ENCODE results near the gene SLC16A6. TPM values are rescaled to one million over a fixed set of nuclear protein-coding genes. Genes with fewer than 3 reads are reported as not detected.
A peak's percentile ranks its signal among the peaks of the same experiment; 100 is the strongest.
"Not testable (repeated sequence)": the region's sequence is repeated elsewhere in the genome, so short reads cannot be mapped to it uniquely, and the experiment has no call there.

Gene SLC16A6, protein sequence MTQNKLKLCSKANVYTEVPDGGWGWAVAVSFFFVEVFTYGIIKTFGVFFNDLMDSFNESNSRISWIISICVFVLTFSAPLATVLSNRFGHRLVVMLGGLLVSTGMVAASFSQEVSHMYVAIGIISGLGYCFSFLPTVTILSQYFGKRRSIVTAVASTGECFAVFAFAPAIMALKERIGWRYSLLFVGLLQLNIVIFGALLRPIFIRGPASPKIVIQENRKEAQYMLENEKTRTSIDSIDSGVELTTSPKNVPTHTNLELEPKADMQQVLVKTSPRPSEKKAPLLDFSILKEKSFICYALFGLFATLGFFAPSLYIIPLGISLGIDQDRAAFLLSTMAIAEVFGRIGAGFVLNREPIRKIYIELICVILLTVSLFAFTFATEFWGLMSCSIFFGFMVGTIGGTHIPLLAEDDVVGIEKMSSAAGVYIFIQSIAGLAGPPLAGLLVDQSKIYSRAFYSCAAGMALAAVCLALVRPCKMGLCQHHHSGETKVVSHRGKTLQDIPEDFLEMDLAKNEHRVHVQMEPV
- total RNA-seq (2014; rRNA removed; shearing (Covaris generic)) = 707 and 748 TPM in 2 replicates
- polyA plus RNA-seq (2015; cell fraction: cytosol; rRNA removed) = 399 and 508 TPM in 2 replicates
- 214 and 238 TPM in 2 replicates for polyA plus RNA-seq (2015; cell fraction: nucleus; rRNA removed)

DNA sequence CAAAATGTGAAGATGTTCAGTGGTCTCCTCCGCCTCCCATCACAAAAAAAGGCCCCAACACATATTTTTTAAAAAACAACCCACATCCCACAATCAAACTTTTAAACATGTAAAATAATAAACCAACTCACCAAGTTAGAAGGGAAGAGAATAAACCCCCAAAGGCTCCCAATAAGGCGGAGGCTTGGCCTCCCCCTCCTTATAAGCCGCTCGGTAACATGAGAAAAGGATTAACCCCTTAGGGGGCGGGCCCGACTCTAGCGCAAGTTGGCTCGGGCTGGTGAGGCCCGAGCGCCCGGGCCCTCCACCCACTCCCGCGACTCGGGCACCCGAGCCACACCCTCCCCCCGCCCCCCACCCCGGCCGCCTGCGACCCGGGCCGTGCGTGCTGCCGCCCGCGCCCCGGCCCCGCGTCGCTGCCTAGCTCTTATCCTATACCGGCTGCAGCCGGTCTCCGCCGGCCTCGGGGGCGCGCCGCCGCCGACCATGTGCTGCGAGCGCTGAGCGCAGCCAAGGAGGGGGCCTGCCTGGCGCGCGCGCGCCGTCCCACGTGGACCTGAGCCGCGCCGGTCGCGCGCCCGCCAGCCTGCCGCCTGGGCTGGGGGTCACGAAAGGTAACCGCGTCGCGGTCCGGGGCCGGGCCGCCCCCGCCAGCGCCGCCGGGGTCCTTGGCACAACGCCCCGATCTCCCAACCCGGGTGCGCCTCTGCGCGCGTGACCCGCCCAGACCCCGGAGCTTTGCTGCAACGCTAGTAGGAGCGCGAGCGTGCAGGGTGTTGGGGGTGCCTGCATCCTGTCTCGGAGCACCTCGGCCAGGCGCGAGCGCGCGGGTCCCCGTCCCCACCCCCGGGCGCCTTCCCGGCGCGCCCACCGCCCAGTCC, at the start of gene SLC16A6, which contains the start of gene ARSG:
Gene SLC16A6, minus strand, starts transcription at position 173 of the 881 bp plus-strand sequence. CDS start 12,807 bp downstream, outside the sequence.
Gene ARSG, plus strand, starts transcription at position 541 of the 881 bp plus-strand sequence. CDS start 15,999 bp downstream, outside the sequence.
- in situ Hi-C loops (cut with HindIII; ENCODE audit: low pct_unique_long_range_greater_than_20kb, low sequenced_read_pairs) = no loop called here

DNA sequence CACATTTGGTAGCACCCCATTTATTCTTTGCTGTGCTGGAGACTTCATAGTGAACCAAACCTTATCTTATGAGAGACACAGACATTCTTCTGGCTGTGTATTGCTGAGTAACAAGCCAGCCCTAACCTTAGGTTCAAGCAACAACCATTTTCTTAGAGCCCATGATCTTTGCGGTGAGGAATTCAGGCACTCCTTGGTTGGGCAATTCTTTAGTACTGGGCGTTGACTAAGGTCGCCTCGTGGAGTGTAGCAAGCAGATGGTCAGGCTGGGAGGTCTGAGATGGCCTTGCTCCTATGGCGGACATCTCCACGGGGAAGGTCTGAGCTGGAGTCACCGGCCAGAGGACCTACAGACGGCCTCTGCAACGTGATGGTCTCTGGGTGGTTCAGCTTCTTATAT, 43.5 kb upstream of the SLC16A6 start:
- no peak for DNase-seq (ENCODE audit: low read depth, low spot score)

More for the DNA sequence above, at the start of gene SLC16A6, which contains the start of gene ARSG:
- DNase-seq (ENCODE audit: low read depth, low spot score) = peak; percentile 98

DNA sequence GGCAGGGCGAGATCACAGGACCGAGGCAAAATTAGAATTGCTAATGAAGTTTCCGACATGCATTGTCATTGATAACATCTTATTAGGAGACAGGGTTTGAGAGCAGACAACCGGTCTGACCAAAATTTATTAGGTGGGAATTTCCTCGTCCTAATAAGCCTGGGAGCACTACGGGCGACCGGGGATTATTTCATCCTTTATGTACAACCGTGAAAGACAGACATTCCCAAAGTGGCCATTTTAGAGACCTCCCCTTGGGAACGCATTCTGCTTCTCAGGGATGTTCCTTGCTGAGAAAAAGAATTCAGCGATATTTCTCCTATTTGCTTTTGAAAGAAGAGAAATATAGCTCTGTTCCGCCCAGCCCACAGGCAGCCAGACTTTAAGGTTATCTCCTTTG, 41.0 kb upstream of the SLC16A6 start:
- DNase-seq (ENCODE audit: low read depth, low spot score); in situ Hi-C loops (cut with HindIII; ENCODE audit: low pct_unique_long_range_greater_than_20kb, low sequenced_read_pairs): not testable (repeated sequence)

More for the DNA sequence above, 43.5 kb upstream of the SLC16A6 start:
- in situ Hi-C loops (cut with HindIII; ENCODE audit: low pct_unique_long_range_greater_than_20kb, low sequenced_read_pairs) = no loop called here

DNA sequence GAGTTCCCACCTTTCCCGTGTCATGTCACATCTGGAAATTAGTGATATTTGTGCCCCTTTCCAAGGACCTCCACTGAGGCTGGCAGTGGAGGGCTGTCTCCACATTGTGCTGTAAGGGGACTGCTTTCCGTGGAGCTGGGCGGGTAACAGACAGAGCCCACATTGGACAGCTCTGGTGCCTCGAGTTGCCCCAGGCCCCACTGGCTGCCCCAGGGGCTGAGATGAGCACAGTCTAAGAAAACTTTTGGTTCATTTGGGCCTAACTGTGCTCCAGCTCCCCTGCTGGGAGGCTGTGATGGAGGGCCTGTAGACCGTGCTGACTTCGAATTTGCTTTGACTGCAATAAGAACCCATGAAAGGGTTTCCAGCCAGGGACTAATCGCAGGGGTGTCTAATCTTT, 38.4 kb upstream of the SLC16A6 start:
- DNase-seq (ENCODE audit: low read depth, low spot score) = no peak
- in situ Hi-C loops (cut with HindIII; ENCODE audit: low pct_unique_long_range_greater_than_20kb, low sequenced_read_pairs) = no loop called here

DNA sequence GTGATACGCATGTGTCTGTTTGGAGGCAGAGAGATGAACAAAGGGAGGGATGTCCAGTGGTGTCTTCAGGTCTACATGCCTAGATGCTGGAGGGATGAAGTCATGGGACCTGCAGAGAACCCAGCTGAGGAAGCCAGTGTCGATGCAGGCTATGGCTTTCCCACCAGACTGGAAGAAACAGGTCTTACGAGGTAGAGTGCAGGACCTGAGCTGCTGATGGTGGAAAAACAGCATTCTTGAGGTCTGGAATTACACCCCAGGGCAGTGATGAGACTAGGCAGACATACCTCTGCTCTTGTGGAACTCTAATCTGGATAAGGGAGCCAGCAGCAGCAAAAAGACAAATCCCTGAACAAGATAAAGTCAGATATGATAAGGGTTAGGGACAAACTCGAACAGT, 37.7 kb upstream of the SLC16A6 start:
- DNase-seq (ENCODE audit: low read depth, low spot score) = no peak
- in situ Hi-C loops (cut with HindIII; ENCODE audit: low pct_unique_long_range_greater_than_20kb, low sequenced_read_pairs) = no loop called here

DNA sequence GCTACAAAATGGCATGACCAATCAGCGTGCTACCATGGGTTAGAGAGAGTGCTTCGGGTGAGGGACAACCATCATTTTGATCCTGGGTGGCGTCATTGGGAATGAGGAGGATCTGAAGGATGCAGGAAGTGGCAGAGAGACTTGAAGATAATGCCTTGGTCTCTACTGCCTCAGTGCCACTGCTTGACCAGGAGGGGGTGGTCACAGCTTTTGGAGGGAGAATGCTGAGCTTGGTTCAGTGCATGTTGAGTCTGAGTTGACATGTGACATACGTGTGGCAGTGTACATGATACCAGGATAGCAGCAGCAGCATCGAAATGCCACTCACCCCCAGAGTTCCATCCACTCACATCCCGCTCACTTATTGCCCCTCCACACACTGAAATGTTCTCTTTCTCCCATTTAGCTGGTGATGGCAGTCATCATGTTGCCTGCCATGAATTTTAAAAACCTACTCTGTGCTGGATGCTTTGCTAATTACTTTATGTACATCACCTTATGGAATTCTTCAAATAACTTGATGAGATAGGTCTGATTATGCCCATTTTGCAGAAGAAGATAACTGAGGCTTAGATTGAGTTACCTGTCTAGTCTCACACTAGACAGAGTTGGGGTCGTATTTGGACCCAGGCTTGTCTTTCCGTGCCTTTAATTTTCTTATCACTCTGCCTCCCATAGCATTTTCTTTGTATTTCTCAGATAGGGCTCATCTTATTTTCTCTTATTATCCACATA, 37.1 kb upstream of the SLC16A6 start:
- peak; percentile 30 for DNase-seq (ENCODE audit: low read depth, low spot score)
- in situ Hi-C loops (cut with HindIII; ENCODE audit: low pct_unique_long_range_greater_than_20kb, low sequenced_read_pairs) = no loop called here

DNA sequence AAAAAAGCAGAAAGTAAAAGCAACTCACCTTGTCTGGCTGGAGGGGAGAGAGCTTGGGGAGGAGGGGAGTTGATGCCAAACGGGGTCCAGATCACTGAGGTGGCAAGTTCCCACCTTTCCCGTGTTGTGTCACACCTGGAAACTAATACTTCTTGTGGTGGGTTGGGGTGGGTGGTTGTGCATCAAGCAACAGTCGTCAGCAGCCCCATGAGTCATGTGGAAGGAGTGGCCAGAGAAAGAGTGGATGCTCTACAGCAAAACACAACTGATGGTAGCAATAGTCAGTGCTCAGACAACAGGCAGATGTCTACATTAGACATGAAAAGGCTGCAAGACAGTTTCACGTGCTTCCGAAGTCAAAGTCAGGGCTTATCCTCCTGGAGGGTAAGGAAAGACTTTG, 35.8 kb upstream of the SLC16A6 start:
- in situ Hi-C loops (cut with HindIII; ENCODE audit: low pct_unique_long_range_greater_than_20kb, low sequenced_read_pairs) = no loop called here
- no peak for DNase-seq (ENCODE audit: low read depth, low spot score)

DNA sequence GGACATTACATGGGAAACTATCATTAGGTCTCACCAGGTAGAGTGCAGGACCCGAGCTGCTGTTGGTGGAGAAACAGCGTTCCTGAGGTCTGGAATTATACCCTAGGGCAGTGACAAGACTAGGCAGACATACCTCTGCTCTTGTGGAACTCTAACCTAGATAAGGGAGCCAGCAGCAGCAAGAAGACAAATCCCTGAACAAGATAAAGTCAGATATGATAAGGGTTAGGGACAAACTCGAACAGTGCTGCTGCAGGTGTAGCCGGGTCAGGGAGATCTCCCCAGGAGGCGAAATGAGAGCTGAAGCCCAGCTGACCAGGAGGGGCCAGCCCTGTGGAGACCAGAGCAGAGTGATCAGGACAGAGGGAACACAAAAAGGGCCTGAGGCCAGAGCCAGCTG, 35.0 kb upstream of the SLC16A6 start:
- in situ Hi-C loops (cut with HindIII; ENCODE audit: low pct_unique_long_range_greater_than_20kb, low sequenced_read_pairs) = no loop called here
- DNase-seq (ENCODE audit: low read depth, low spot score) = no peak

DNA sequence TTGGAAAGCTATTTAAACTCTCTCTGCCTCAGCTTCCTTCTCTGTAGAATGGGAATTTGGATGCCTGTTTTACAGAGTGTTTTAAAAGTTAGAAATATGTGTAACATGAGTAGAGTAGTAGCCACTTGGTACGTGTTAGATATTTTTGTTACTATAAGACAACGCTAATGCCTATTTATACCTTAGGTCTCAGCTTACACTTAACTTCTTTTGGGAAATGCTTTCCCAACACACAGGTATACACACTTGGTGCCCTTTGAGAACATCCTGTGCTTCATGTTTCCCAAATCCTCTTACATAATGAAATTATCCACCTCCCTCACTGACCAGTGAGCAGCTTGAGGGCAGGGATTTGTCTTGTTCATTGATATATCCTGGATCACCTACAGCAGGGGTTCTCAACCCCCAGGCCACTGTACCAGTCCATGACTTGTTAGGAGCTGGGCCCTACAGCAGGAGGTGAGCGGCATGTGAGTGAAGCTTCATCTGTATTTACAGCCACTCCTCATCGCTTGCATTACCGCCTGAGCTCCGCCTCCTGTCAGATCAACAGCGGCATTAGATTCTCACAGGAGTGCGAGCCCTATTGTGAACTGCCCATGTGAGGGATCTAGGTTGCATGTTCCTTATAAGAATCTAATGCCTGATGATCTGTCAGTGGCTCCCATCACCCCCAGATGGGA, 33.9 kb upstream of the SLC16A6 start:
- in situ Hi-C loops (cut with HindIII; ENCODE audit: low pct_unique_long_range_greater_than_20kb, low sequenced_read_pairs) = no loop called here
- no peak for DNase-seq (ENCODE audit: low read depth, low spot score)

DNA sequence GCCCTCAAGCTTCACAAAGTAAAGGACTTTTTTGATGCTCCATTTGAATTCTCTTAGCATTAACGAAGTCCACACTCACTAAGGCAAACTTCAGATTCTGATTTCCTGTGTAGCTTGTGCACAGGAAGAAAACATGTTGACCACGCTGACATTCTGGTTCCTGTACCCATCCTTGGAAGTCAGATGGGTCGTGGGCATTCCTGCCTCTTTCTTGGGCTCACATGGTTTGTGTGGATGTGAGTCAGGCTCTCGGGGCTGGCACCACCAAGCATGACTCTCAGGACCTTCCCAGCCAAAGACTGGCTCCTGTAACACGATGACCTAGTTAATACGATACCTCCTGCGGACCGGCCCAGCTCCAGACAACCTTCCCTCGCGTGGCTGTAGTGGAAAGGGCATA, 33.2 kb upstream of the SLC16A6 start:
- in situ Hi-C loops (cut with HindIII; ENCODE audit: low pct_unique_long_range_greater_than_20kb, low sequenced_read_pairs) = no loop called here
- no peak for DNase-seq (ENCODE audit: low read depth, low spot score)

DNA sequence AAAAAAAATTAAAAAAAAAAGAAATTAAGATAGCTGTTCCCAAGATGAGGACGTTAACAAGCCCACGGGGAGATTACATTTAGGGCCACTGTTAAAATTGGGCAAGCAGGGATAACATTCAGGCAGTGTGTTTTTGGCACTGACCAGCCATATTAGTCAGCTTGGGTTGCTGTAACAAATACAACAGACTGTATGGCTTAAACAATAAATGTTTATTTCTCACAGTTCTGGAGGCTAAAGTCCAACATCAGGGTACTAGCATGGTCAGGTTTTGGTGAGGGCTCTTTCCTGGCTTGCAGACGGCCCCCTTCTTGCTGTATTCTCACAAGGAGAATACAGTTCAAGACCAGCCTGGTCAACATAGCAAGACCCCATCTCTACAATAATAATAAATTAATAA, 31.7 kb upstream of the SLC16A6 start:
- no peak for DNase-seq (ENCODE audit: low read depth, low spot score)
- in situ Hi-C loops (cut with HindIII; ENCODE audit: low pct_unique_long_range_greater_than_20kb, low sequenced_read_pairs) = no loop called here

DNA sequence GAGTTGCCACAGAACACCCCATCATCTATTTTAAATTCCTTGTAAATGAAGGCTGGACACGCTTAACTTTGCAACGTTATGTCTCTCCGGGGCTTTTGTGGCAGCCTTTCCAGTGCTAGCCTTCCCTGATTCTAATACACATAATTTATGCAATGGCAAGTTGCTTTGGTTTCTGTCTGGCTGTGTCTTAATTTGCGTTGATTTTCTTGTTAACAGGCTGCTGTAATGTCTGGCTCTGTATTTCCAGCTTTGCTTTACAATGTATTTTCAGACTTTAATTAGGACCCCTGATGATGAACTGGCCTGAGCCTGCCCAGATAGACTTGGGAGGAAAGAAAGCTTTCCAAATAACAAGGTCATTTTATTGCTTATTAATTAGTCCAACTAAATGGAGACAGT, 30.6 kb upstream of the SLC16A6 start:
- in situ Hi-C loops (cut with HindIII; ENCODE audit: low pct_unique_long_range_greater_than_20kb, low sequenced_read_pairs) = no loop called here
- no peak for DNase-seq (ENCODE audit: low read depth, low spot score)

DNA sequence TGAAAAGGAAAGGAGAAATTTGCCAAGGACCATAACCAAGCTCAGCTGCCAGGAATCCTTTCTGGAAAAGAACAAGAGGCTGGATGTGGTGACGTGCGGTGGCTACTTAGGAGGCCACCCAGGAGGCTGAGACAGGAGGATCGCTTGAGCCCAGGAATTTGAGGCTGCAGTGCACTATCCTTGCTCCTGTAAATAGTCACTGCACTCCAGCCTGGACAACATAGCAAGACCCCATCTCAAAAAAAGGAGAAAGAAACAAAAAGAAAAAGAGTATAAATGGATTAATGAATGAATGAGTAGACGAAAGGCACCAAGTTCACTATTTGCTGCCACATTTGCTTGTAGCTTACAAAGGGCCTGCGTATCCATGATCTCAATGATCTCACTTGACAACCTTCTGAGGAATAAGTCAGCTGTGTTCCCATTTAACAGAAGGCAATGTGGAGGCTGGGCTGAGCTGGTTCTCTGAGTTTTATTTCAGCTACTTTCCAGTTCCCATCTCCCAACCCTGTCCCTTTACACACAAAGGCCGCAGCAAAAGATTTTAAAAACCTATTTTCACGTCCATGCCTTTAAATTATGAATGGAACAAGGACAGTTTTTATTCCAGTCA, 30.1 kb upstream of the SLC16A6 start:
- in situ Hi-C loops (cut with HindIII; ENCODE audit: low pct_unique_long_range_greater_than_20kb, low sequenced_read_pairs) = no loop called here
- DNase-seq (ENCODE audit: low read depth, low spot score) = no peak

DNA sequence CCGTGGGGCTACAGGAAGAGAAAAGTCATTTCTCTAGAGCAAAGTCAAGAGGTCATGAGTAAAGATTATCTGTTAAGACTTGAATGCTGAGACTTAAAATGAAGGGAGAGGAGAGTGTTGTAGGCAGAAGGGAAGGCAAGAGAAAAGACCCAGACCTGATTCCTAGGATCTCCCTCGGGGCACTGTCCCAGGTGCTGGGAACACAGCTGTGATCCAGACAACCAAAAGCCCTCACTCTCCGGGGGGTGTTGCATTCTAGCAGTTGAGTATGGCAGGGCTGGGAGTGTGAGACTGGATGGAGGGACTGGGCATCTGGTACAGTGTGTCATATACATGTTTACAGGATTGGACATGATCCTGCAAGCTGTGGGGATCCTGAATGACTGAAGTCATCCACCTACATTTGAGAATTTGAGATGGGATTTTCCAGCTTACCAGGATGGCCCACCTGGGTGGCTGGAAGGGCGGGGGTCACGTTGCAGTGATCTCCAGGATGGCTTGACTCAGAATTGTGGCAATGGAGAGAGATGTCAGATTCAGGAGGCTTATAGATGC, 29.5 kb upstream of the SLC16A6 start:
- in situ Hi-C loops (cut with HindIII; ENCODE audit: low pct_unique_long_range_greater_than_20kb, low sequenced_read_pairs) = no loop called here
- DNase-seq (ENCODE audit: low read depth, low spot score) = no peak

DNA sequence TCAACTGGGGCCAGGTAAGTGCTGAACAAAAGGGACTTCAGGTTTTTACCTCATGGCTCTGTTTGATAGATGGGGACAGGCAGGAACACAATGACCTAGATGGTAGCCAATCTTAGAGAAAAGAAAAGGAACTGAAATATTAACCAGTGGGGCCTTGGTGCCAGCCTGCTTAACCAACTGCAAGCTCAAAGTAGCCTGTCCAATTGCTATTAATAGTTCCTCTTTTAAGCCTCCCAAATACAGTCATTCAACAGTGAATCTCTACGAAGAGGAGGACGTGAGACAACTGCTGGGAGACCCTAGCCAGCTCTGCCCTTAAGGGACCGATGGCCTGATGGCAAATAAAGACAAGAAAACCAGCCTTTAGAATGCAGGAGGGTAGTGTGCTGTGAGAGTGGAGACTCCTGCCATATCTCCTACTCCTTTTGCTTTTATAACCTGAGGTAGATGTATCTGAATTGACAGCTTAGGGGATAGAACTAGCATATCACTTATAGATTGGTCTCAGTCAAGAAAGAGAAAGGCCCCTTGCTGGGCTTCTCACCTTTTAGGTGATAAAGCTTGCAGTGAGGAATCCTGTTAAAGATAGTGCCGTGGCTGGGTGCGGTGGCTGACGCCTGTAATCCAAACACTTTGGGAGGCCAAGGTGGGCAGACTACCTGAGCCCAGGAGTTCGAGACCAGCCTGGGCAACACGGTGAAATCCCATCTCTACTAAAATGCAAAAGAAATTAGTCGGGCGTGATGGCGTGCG, 28.7 kb upstream of the SLC16A6 start:
- in situ Hi-C loops (cut with HindIII; ENCODE audit: low pct_unique_long_range_greater_than_20kb, low sequenced_read_pairs) = no loop called here
- no peak for DNase-seq (ENCODE audit: low read depth, low spot score)
